Aorta (tissue), 5 donors: Measurements from ENCODE around the gene ZNF641. TPM values are rescaled to one million over a fixed set of nuclear protein-coding genes. Genes with fewer than 3 reads are reported as not detected.

ENCODE experiments used
- ATAC-seq: fragments of 200-7000 bp; cut with Tn5 transposase; one replicate; pipeline ENCODE4 v1.9.1; 2022; ENCODE audit warnings: moderate library complexity; ENCODE audit not compliant: low FRiP score
- DNase-seq, 2 donors: peaks; one replicate each; pipeline ENCODE4 v3.0.0-alpha.2; 2020
- H3K27ac ChIP-seq, 2 donors: one replicate each; pipeline ENCODE4 v1.5.1; 2013; ENCODE audit warnings: low read length in 2 of 2, mild to moderate bottlenecking in 2 of 2, moderate library complexity in 2 of 2, control low read depth in 1 of 2, inconsistent platforms in 1 of 2, low read depth in 1 of 2
- H3K27me3 ChIP-seq, 2 donors: one replicate each; pipeline ENCODE4 v1.6.1; 2013; ENCODE audit warnings: control low read depth in 1 of 2, low read length in 1 of 2, mild to moderate bottlenecking in 1 of 2, moderate library complexity in 1 of 2; ENCODE audit not compliant: insufficient read depth in 2 of 2, control insufficient read depth in 1 of 2
- H3K36me3 ChIP-seq, 2 donors: one replicate each; pipeline ENCODE4 v1.6.1; 2013; ENCODE audit warnings: control low read depth in 1 of 2, low read length in 1 of 2, mild to moderate bottlenecking in 1 of 2; ENCODE audit not compliant: insufficient read depth in 2 of 2, control insufficient read depth in 1 of 2
- H3K4me1 ChIP-seq, 2 donors: one replicate each; pipeline ENCODE4 v1.6.1; 2013; ENCODE audit warnings: low read length in 2 of 2, control low read depth in 1 of 2, mild to moderate bottlenecking in 1 of 2, moderate library complexity in 1 of 2; ENCODE audit not compliant: insufficient read depth in 2 of 2, control insufficient read depth in 1 of 2
- H3K4me3 ChIP-seq, 2 donors: one replicate each; pipeline ENCODE4 v1.5.1; 2013; ENCODE audit warnings: low read length in 2 of 2, control low read depth in 1 of 2, mild to moderate bottlenecking in 1 of 2
- H3K9me3 ChIP-seq: one replicate; pipeline ENCODE4 v1.6.1; 2013; ENCODE audit warnings: mild to moderate bottlenecking, low read length; ENCODE audit not compliant: control insufficient read depth
- whole genome bisulfite sequencing, 2 donors: extraction: QIAGEN DNeasy Blood & Tissue Kit; methylation state at CpG; one replicate each; pipeline ENCODE4 v1.1.7; 2013; 5-methylcytosine and 5-hydroxymethylcytosine counted together
- intact Hi-C, 2 donors: fragments of 100-400 bp; cut with DNase I; formaldehyde crosslinking; loops; one replicate each; pipeline versions ENCODE4 v1.14.2 to v1.15.0; 2022
- polyA plus RNA-seq, 2 donors: library from polyadenylated mRNA; stranded (reverse); fragments of 200-250 nt; gene quantifications; one replicate each; pipeline ENCODE4 v1.2.3, GENCODE V29; 2013
- total RNA-seq, 2 donors: library from RNA; stranded (reverse); fragmentation: NEBNext Ultra II Directional; extraction: Animal tissue kit (Norgen Biotek cat#: 25700); gene quantifications; one replicate each; pipeline ENCODE4 v1.2.1, GENCODE V29; 2021
- donor health status: healthy with polysubstance abuse.
- donor health status: Bipolar disorder and iron deficiency.
- donor health status: DM: no; HTN: no; CAD: no.
- donor health status: DM: no; HTN: no; CAD: no.
- donor health status: DM: yes; HTN: yes; CAD: no.

Gene ZNF641
- total and polyA plus RNA-seq, 4 donors: 9.0 to 22.4 (median 17.3) TPM

GRCh38 chr12:48288387-48289268, 62.1 kb downstream of the ZNF641 start:
- Histone ChIP-seq H3K4me1 (no peaks in the 10 kb centered on the region), H3K36me3 (no peaks in the 10 kb centered on the region), H3K27ac (no peak overlapping the region), H3K27me3 (no peaks in the 10 kb centered on the region), H3K9me3 (no peaks in the 10 kb centered on the region), H3K4me3 (no peak overlapping the region)
- DNase-seq (no peak), ATAC-seq (no peak)
- intact Hi-C loops: no loop called here
- 53 to 64% methylated on average over 6 of the region's 6 CpGs for WGBS, 2 donors

Other genes starting within 250 kb of the ZNF641 start
- gene SENP1, start 244.8 kb downstream of the ZNF641 start, total RNA-seq: 10 to 100 TPM; 20.6 to 23.0 TPM
- 1 to 10 TPM; 6.0 to 6.3 TPM for gene SENP1, start 244.8 kb downstream of the ZNF641 start, polyA plus RNA-seq
- gene PFKM, start 231.6 kb downstream of the ZNF641 start, total RNA-seq: 10 to 100 TPM; 52.2 to 68.8 TPM
- gene PFKM, start 231.6 kb downstream of the ZNF641 start, polyA plus RNA-seq: 10 to 100 TPM; 22.3 to 58.5 TPM
- gene ASB8, start 193.4 kb downstream of the ZNF641 start, total RNA-seq: 10 to 100 TPM; 32.8 to 34.2 TPM
- gene ASB8, start 193.4 kb downstream of the ZNF641 start, polyA plus RNA-seq: 10 to 100 TPM; 20.7 to 25.6 TPM
- gene CCDC184, start 167.3 kb downstream of the ZNF641 start, total RNA-seq: 1 to 10 TPM; 1.1 to 2.2 TPM
- gene CCDC184, start 167.3 kb downstream of the ZNF641 start, polyA plus RNA-seq: 1 to 10 TPM in 1 of 2 donors, under 1 TPM in 1; 0.63 to 2.8 TPM
- not detected for gene OR10AD1, start 147.6 kb downstream of the ZNF641 start, total RNA-seq
- gene OR10AD1, start 147.6 kb downstream of the ZNF641 start, polyA plus RNA-seq: not detected
- gene ANP32D, start 121.6 kb upstream of the ZNF641 start, total RNA-seq: not detected
- not detected for gene ANP32D, start 121.6 kb upstream of the ZNF641 start, polyA plus RNA-seq
- gene C12orf54, start 131.6 kb upstream of the ZNF641 start, total RNA-seq: under 1 TPM in 1 of 2 donors, not detected in 1; 0.65 TPM
- gene C12orf54, start 131.6 kb upstream of the ZNF641 start, polyA plus RNA-seq: 1 to 10 TPM in 1 of 2 donors, not detected in 1; 2.5 TPM
- not detected for gene OR8S1, start 174.7 kb upstream of the ZNF641 start, total RNA-seq
- not detected for gene OR8S1, start 174.7 kb upstream of the ZNF641 start, polyA plus RNA-seq
- not detected for gene LALBA, start 219.1 kb upstream of the ZNF641 start, total RNA-seq
- not detected for gene LALBA, start 219.1 kb upstream of the ZNF641 start, polyA plus RNA-seq